ENCODE measurements around the gene FBXL13.
"Not testable (repeated sequence)": the region's sequence is repeated elsewhere in the genome, so short reads cannot be mapped to it uniquely, and the experiment has no call there.

The FBXL13 gene

GRCh38 chr7:102988088-102988487 is 86.5 kb downstream of the FBXL13 start:
- ATAC-seq (replicated peaks; ENCODE audit: extremely low read depth, poor library complexity, severe bottlenecking) (no peak), DNase-seq (ENCODE audit: low spot score in 2 of 2) (no peak)
- Mint-ChIP-seq H3K27ac (ENCODE audit: low read depth) (no peak overlapping the region), H3K9me3 (no peaks in the 10 kb centered on the region), H3K4me3 (no peak overlapping the region), H3K27me3 (peaks cover 14% of the 10 kb centered on the region), H3K4me1 (no peaks in the 10 kb centered on the region), H3K36me3 (ENCODE audit: insufficient read depth) (no peaks in the 10 kb centered on the region)

GRCh38 chr7:102985176-102985783 is 89.3 kb downstream of the FBXL13 start:
- ATAC-seq (replicated peaks; ENCODE audit: extremely low read depth, poor library complexity, severe bottlenecking) = no peak
- H3K4me1 Mint-ChIP-seq = no peaks in the 10 kb centered on the region
- no peak overlapping the region for H3K27ac Mint-ChIP-seq (ENCODE audit: low read depth)
- H3K4me3 Mint-ChIP-seq = no peak overlapping the region
- H3K36me3 Mint-ChIP-seq (ENCODE audit: insufficient read depth) = no peaks in the 10 kb centered on the region
- DNase-seq (ENCODE audit: low spot score in 2 of 2) = no peak
- peaks cover 14% of the 10 kb centered on the region for H3K27me3 Mint-ChIP-seq
- H3K9me3 Mint-ChIP-seq = no peaks in the 10 kb centered on the region

GRCh38 chr7:102983602-102984001 is 91.0 kb downstream of the FBXL13 start:
- no peaks in the 10 kb centered on the region for H3K4me1 Mint-ChIP-seq
- DNase-seq (ENCODE audit: low spot score in 2 of 2) (no peak), ATAC-seq (replicated peaks; ENCODE audit: extremely low read depth, poor library complexity, severe bottlenecking) (no peak)
- peaks cover 11% of the 10 kb centered on the region for H3K27me3 Mint-ChIP-seq
- H3K27ac Mint-ChIP-seq (ENCODE audit: low read depth) = no peak overlapping the region
- no peaks in the 10 kb centered on the region for H3K9me3 Mint-ChIP-seq
- H3K4me3 Mint-ChIP-seq = no peak overlapping the region
- H3K36me3 Mint-ChIP-seq (ENCODE audit: insufficient read depth) = no peaks in the 10 kb centered on the region

GRCh38 chr7:102982235-102982634 is 92.4 kb downstream of the FBXL13 start:
- no peak for ATAC-seq (replicated peaks; ENCODE audit: extremely low read depth, poor library complexity, severe bottlenecking)

GRCh38 chr7:102981451-102981850 is 93.1 kb downstream of the FBXL13 start:
- no peaks in the 10 kb centered on the region for H3K9me3 Mint-ChIP-seq
- ATAC-seq (replicated peaks; ENCODE audit: extremely low read depth, poor library complexity, severe bottlenecking) = no peak
- no peak overlapping the region for H3K27ac Mint-ChIP-seq (ENCODE audit: low read depth)
- peaks cover 5% of the 10 kb centered on the region for H3K27me3 Mint-ChIP-seq
- no peak overlapping the region for H3K4me3 Mint-ChIP-seq
- H3K4me1 Mint-ChIP-seq = no peaks in the 10 kb centered on the region
- DNase-seq (ENCODE audit: low spot score in 2 of 2) = no peak
- H3K36me3 Mint-ChIP-seq (ENCODE audit: insufficient read depth) = no peaks in the 10 kb centered on the region

More at GRCh38 chr7:102982235-102982634, 92.4 kb downstream of the FBXL13 start:
- Mint-ChIP-seq H3K36me3 (ENCODE audit: insufficient read depth) (no peaks in the 10 kb centered on the region), H3K27me3 (no peaks in the 10 kb centered on the region), H3K27ac (ENCODE audit: low read depth) (no peak overlapping the region), H3K9me3 (no peaks in the 10 kb centered on the region), H3K4me3 (no peak overlapping the region), H3K4me1 (no peaks in the 10 kb centered on the region)
- DNase-seq (ENCODE audit: low spot score in 2 of 2) = no peak

- Mint-ChIP-seq H3K27ac (ENCODE audit: low read depth) (no peak overlapping the region), H3K9me3 (no peaks in the 10 kb centered on the region), H3K27me3 (peaks cover 20% of the 10 kb centered on the region), H3K4me1 (no peaks in the 10 kb centered on the region), H3K4me3 (no peak overlapping the region), H3K36me3 (ENCODE audit: insufficient read depth) (peaks cover under 1% of the 10 kb centered on the region)
- ATAC-seq (replicated peaks; ENCODE audit: extremely low read depth, poor library complexity, severe bottlenecking) = no peak
- DNase-seq (ENCODE audit: low spot score in 2 of 2) = no peak
Observed at GRCh38 chr7:102979670-102980069, 94.9 kb downstream of the FBXL13 start.

- Mint-ChIP-seq H3K36me3 (ENCODE audit: insufficient read depth) (peaks cover 2% of the 10 kb centered on the region), H3K4me1 (no peaks in the 10 kb centered on the region), H3K27me3 (peaks cover 20% of the 10 kb centered on the region), H3K4me3 (no peak overlapping the region), H3K27ac (ENCODE audit: low read depth) (no peak overlapping the region), H3K9me3 (no peaks in the 10 kb centered on the region)
- DNase-seq (ENCODE audit: low spot score in 2 of 2) (no peak), ATAC-seq (replicated peaks; ENCODE audit: extremely low read depth, poor library complexity, severe bottlenecking) (no peak)
Observed at GRCh38 chr7:102978284-102978683, 96.3 kb downstream of the FBXL13 start.

GRCh38 chr7:102977586-102977985 is 97.0 kb downstream of the FBXL13 start:
- H3K27ac Mint-ChIP-seq (ENCODE audit: low read depth); H3K4me1 Mint-ChIP-seq; ATAC-seq (replicated peaks; ENCODE audit: extremely low read depth, poor library complexity, severe bottlenecking); DNase-seq (ENCODE audit: low spot score in 2 of 2); H3K9me3 Mint-ChIP-seq; H3K36me3 Mint-ChIP-seq (ENCODE audit: insufficient read depth); H3K4me3 Mint-ChIP-seq: not testable (repeated sequence)
- H3K27me3 Mint-ChIP-seq = peaks cover 20% of the 10 kb centered on the region

- DNase-seq (ENCODE audit: low spot score in 2 of 2) = no peak
- peaks cover 2% of the 10 kb centered on the region for H3K36me3 Mint-ChIP-seq (ENCODE audit: insufficient read depth)
- H3K4me3 Mint-ChIP-seq = no peak overlapping the region
- H3K4me1 Mint-ChIP-seq = no peaks in the 10 kb centered on the region
- H3K27me3 Mint-ChIP-seq = peaks cover 20% of the 10 kb centered on the region
- no peak for ATAC-seq (replicated peaks; ENCODE audit: extremely low read depth, poor library complexity, severe bottlenecking)
- no peaks in the 10 kb centered on the region for H3K9me3 Mint-ChIP-seq
- H3K27ac Mint-ChIP-seq (ENCODE audit: low read depth) = no peak overlapping the region
Observed at GRCh38 chr7:102976493-102976892, 98.1 kb downstream of the FBXL13 start.

GRCh38 chr7:102975854-102976253 is 98.7 kb downstream of the FBXL13 start:
- Mint-ChIP-seq H3K27ac (ENCODE audit: low read depth) (no peak overlapping the region), H3K4me3 (no peak overlapping the region), H3K27me3 (peaks cover 20% of the 10 kb centered on the region), H3K4me1 (no peaks in the 10 kb centered on the region), H3K36me3 (ENCODE audit: insufficient read depth) (peaks cover 2% of the 10 kb centered on the region), H3K9me3 (no peaks in the 10 kb centered on the region)
- ATAC-seq (replicated peaks; ENCODE audit: extremely low read depth, poor library complexity, severe bottlenecking) (no peak), DNase-seq (ENCODE audit: low spot score in 2 of 2) (no peak)

GRCh38 chr7:102974366-102975236 is 100.0 kb downstream of the FBXL13 start:
- Mint-ChIP-seq H3K27me3 (peaks cover 20% of the 10 kb centered on the region), H3K4me3 (no peak overlapping the region), H3K27ac (ENCODE audit: low read depth) (no peak overlapping the region), H3K9me3 (no peaks in the 10 kb centered on the region), H3K4me1 (no peaks in the 10 kb centered on the region), H3K36me3 (ENCODE audit: insufficient read depth) (peaks cover 2% of the 10 kb centered on the region)
- DNase-seq (ENCODE audit: low spot score in 2 of 2) = no peak
- ATAC-seq (replicated peaks; ENCODE audit: extremely low read depth, poor library complexity, severe bottlenecking) = no peak

GRCh38 chr7:102973096-102973802 is 101.3 kb downstream of the FBXL13 start:
- peaks cover 2% of the 10 kb centered on the region for H3K36me3 Mint-ChIP-seq (ENCODE audit: insufficient read depth)
- H3K4me3 Mint-ChIP-seq = no peak overlapping the region
- H3K27me3 Mint-ChIP-seq = peaks cover 20% of the 10 kb centered on the region
- DNase-seq (ENCODE audit: low spot score in 2 of 2) = no peak
- no peak overlapping the region for H3K27ac Mint-ChIP-seq (ENCODE audit: low read depth)
- no peak for ATAC-seq (replicated peaks; ENCODE audit: extremely low read depth, poor library complexity, severe bottlenecking)
- no peaks in the 10 kb centered on the region for H3K4me1 Mint-ChIP-seq
- no peaks in the 10 kb centered on the region for H3K9me3 Mint-ChIP-seq

All from central memory CD8-positive, alpha-beta T cell (primary cell).